ENCODE measurements around the gene POLR2I. TPM values are rescaled to one million over a fixed set of nuclear protein-coding genes. Genes with fewer than 3 reads are reported as not detected.

POLR2I gene
- total RNA-seq = 88.5 and 122 TPM in 2 replicates

DNA sequence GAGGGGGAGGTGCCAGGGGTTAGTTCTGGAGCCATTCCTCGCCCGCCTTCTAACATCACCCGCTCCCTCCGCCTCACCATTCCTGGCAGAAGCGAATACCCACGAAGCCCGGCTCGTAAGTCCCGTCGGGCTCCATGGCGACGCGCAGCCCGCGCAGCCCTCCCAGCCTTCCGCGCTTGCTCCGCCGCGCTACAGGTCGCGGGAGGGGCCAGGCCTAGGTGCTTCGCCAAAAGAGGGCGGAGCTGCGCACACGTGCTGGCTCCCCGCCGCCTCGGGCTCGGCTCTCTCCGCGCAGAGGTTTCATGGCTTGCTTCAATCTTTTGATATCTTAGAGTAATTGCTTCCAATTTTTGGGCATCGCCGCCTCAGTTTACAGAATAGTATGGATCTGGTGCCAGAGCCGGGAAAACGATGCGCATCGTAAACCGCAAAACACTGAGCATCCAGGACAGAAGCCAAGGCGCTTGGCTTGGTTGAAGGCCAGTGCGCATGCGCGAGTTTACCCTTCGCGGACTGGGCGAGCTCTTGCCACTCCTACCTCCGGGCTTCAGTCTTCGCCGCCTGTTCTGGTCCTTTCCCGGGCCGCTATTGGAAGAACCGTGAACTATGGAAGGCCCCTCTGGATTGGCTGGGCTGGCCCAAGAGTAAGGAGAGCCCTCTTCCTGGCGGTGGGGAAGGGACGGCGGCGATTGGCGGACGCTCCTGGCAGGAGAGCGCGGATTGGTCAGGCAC is at the start of gene POLR2I:
POLR2I (minus strand) TSS at position 155 of the 732 bp plus-strand sequence; CDS start at position 136, 19 bp downstream.
- peak; percentile 97 for DNase-seq (ENCODE audit: low read depth)
- TF ChIP-seq CTCF (conservative IDR thresholded peaks at IDR 0.05; ENCODE audit: low read depth, low read length) = no peak
- H3K4me3 ChIP-seq (ENCODE audit: low read depth, low read length) = peak within 1 kb of the TSS; percentile 90

DNA sequence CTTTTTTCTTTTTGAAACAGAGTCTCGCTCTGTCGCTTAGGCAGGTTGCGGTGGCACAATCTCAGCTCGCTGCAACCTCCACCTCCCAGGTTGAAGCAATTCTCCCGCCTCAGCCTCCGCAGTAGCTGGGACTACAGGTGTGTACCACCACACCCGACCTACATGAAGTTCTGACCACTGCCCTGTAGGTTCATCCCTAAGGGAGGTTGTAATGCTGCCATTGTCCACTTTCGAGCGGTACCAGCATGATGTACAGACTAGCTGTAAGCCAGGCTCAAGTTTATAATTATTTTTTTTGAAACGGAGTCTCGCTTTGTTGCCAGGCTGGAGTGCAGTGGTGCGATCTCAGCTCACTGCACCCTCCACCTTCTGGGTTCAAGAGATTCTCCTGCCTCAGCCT is 49.1 kb upstream of the POLR2I start:
- H3K4me3 ChIP-seq (ENCODE audit: low read depth, low read length) = no peak overlapping the region
- no peak for TF ChIP-seq CTCF (conservative IDR thresholded peaks at IDR 0.05; ENCODE audit: low read depth, low read length)
- DNase-seq (ENCODE audit: low read depth) = no peak

DNA sequence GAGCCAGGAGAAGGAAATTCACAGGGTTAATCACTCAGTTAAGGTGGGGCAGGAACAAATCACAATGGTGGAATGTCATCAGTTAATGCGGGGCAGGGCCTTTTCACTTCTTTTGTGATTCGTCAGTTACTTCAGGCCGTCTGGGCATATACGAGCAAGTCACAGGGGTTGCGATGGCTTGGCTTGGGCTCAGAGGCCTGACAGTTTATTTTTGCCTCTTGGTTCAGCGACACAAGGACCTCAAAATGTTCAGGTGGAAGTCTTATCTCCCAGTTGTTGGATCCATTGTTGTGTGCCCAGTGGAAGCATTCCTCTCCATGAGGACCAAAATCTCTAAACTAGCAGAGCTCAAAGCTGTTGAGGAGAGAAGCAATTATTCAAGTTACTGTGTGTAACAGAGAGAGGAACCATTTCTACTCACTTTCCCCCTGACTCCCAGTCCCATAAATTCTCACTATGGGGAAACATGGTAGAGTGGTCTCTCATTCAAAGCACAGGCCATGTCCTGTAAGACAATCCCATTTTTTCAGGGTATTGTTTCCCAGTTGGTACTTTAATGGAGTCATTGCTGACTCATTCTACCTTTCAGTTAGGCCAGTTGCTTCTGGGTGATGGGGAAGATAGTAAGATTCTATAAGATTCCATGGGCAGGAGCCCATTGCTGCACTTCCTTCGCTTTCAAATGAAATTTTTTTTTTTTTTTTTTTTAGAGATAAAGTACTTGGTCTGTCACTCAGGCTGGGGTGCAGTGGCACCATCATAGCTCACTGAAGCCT is 46.3 kb upstream of the POLR2I start:
- no peak overlapping the region for H3K4me3 ChIP-seq (ENCODE audit: low read depth, low read length)
- TF ChIP-seq CTCF (conservative IDR thresholded peaks at IDR 0.05; ENCODE audit: low read depth, low read length) = no peak
- DNase-seq (ENCODE audit: low read depth) = no peak

DNA sequence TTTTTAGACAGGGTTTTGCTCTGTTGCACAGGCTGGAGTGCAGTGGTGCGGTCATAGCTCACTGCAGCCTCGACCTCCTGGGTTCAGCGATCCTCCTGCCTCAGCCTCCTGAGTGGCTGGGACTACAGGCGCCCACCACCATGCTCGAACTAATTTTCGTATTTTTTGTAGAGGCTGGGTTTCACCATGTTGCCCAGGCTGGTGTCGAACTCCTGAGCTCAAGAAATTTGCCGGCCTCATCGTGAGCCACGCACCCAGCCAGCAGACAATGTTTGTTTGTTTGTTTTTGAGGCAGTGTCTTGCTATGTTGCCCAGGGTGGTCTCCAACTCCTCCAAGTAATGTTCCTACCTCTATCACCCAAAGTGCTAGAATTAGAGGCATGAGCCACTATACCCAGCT is 38.5 kb upstream of the POLR2I start:
- TF ChIP-seq CTCF (conservative IDR thresholded peaks at IDR 0.05; ENCODE audit: low read depth, low read length) = no peak
- DNase-seq (ENCODE audit: low read depth) = no peak
- H3K4me3 ChIP-seq (ENCODE audit: low read depth, low read length) = no peak overlapping the region

- no peak for TF ChIP-seq CTCF (conservative IDR thresholded peaks at IDR 0.05; ENCODE audit: low read depth, low read length)
- peak within 1 kb of the TSS; percentile 25 for H3K4me3 ChIP-seq (ENCODE audit: low read depth, low read length)
- DNase-seq (ENCODE audit: low read depth) = no peak
Observed at GRCh38 chr19:36152352-36153091, 37.8 kb upstream of the POLR2I start, which contains the start of gene COX7A1. Gene COX7A1, minus strand, starts transcription at chr19:36152447. Its CDS starts 40 bp downstream, at chr19:36152407.

- no peak for TF ChIP-seq CTCF (conservative IDR thresholded peaks at IDR 0.05; ENCODE audit: low read depth, low read length)
- H3K4me3 ChIP-seq (ENCODE audit: low read depth, low read length) = peak overlapping the region; percentile 25
- DNase-seq (ENCODE audit: low read depth) = no peak
Observed at GRCh38 chr19:36152019-36152351, 37.3 kb upstream of the POLR2I start.
